ENCODE data around the gene KRT13.

GRCh38 chr17:41553987-41554680 lies 48.7 kb upstream of the KRT13 start:
- TF ChIP-seq CTCF (IDR thresholded peaks at IDR 0.05), result no peak
- no peak for TF ChIP-seq POLR2A (IDR thresholded peaks at IDR 0.05)
